Stimulated activated CD4-positive, alpha-beta T cell treated with anti-CD3 and anti-CD28 coated beads, Interleukin-12 subunit alpha, Interleukin-12 subunit beta, amount 100 ng/mL, for 24 hours (primary cell): ENCODE results near the gene MPPE1.
"Not testable (repeated sequence)": the region's sequence is repeated elsewhere in the genome, so short reads cannot be mapped to it uniquely, and the experiment has no call there.

Experiments
- DNase-seq, 2 experiments: peaks; one replicate each; pipeline ENCODE4 v3.0.0-alpha.2; 2020; ENCODE audit warnings: low read depth in 2 of 2

Gene MPPE1, protein sequence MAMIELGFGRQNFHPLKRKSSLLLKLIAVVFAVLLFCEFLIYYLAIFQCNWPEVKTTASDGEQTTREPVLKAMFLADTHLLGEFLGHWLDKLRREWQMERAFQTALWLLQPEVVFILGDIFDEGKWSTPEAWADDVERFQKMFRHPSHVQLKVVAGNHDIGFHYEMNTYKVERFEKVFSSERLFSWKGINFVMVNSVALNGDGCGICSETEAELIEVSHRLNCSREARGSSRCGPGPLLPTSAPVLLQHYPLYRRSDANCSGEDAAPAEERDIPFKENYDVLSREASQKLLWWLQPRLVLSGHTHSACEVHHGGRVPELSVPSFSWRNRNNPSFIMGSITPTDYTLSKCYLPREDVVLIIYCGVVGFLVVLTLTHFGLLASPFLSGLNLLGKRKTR

DNA sequence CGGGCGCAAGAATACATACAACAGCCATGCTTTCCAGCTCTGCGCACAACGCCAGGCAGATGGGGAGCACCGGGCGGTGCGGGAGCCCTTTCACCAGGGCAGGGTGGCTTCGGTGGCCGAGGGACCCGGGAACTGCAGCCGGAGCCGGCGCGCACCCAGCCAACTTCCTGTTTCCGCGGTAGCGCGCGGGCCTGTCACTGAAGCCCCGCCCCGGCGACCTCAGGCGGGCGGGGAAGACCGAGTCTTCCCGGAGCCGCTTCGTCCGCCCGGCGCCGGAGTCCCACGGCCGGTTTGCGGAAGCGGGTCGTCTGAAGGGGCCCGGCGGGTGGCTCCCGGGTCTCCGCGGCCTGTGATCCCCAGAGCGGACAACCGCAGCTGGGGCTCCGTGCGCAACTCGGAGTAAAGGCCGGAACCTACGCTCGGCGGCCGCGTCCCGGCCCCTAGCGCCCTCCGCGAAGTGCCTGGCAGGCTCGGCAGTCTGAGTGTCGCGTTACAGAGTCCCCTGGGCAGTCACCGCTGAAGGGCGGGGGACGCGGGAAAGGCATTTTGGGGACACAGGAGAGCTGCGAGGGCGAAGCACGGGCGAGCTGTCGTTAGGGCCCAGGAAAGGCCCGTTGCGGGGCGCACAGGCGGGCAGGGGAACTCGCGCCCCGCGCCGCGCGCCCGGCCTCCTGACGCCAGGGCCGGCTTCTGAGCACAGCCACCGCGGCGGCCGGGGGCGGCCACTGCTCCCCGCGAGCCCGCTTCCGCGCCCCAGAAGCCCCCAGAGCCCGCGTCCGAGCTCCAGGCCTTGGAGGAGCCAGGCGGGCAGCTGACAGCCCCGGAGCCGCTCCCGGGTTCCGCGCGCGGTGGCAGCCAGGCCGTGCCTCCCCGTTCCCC is at the start of gene MPPE1:
TSS of gene MPPE1 (minus strand) at position 136 of the 879 bp plus-strand sequence. CDS start 11,053 bp downstream, outside the sequence.
- DNase-seq, result peak; percentile 75 to 80

DNA sequence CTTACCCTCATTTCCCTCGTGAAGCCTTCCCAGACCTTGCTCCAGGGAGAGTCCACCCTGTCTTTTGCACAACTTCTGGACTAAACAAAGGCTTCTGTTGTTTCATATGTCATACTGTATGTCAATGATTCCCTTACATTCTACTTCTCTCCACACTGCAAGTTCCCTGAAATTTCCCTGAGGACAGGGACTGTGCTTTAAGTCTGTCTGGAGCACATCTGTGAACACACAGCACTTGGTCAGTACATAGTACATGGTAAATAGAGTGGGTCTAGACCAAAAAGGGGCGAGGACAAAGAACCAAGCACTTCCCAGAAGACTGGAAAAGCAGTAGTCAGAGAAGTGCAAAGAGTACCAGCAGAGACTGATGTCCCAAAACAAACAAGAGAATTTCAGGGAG is 49.5 kb upstream of the MPPE1 start:
- DNase-seq, result no peak

DNA sequence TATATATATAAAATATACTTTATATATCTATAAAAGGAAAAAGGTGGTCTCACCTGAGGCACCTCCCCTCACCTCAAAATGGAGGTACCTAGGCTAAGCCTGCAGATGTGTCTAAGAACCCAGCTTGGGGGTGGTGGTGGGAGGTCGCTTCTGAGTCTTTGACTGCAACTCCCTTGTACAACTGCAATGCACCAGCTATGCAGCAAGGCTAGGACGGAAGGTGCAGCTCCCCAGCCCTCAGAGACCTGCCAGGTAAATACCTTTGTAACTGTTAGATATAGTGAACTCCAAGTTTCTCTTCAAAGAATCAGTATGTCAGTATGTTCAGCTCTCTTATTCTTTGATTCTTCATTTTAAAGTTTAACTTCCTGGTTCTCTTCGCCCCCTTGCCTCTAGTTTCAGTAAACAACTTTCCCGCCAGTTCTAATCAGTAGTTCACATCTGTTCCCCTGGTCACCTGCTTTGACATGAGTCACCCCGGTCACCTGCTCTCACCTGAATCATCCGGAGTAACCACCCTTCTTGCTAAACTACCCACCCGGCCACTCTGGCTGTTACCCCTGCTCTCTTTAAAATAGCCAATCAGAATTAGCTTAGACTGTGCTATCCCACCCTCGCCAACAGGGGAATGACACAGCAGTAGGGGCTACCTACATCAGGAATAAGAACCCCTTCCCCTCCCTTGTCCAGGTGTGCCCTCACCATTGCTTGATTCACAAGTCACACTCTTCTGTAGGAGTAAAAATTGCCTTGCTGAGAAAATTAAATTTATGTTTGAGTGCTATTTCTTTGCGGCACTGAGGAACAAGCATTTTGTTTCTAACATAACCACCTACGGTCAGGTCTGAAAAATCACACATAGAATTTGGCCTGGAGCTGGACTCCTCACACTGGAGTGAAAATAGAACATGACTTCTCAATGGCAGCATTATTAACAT is 48.5 kb upstream of the MPPE1 start:
- no peak for DNase-seq

DNA sequence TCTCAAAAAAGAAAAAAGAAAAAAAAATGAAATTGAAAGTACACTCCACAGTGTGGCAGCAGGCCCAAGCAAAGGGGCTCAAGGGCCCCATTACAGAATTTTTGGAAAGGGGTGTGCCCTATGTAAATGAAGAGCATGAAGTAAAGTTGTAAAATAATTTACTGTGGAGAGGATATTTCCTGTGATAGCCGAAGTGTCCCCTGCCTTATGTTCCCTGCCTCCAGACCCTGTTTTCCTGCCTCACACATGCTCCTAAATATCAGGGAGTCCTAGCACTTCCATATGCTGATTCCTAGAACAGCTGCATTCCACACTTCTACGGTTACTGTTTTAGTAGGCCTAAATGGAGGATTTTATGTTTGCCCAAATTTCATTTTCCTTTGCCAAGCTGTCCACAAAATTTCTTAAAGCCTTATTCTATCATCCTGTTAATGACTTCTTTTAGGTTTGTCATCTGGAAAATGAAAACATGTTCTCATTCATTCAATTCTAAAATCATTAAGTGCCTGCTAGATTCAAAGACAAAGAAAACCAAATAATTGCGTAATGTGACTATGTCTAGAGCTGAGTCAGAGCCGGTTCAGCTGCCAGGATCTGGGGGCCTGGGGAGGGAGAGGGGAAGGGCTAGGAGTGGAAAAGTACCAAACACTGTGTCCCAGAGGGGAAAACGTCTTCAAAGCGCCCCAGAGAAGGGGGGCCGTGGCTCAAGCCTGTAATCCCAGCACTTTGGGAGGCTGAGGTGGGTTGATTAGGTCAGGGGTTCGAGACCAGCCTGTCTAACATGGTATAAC is 47.3 kb upstream of the MPPE1 start:
- no peak for DNase-seq

DNA sequence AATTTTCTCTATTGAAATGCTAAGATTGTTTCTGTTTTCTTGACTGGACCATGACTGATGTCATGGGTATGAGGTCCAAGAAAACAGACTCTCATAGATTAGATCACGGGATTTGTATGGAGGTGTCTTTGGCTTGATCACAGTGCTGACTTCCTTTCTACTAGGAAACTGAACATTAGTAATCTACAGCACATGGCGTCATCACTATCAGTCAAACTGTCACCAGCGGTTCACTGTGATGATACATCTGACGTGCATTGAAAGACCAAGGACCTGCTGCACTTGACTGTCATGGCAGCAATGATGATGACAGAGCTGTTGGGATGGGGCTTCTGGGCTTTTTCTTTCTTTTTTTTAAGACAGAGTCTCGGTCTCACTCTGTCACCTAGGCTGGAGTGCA is 45.0 kb upstream of the MPPE1 start:
- no peak for DNase-seq

- DNase-seq, result no peak
Observed at GRCh38 chr18:11951390-11951851, 43.3 kb upstream of the MPPE1 start.

DNA sequence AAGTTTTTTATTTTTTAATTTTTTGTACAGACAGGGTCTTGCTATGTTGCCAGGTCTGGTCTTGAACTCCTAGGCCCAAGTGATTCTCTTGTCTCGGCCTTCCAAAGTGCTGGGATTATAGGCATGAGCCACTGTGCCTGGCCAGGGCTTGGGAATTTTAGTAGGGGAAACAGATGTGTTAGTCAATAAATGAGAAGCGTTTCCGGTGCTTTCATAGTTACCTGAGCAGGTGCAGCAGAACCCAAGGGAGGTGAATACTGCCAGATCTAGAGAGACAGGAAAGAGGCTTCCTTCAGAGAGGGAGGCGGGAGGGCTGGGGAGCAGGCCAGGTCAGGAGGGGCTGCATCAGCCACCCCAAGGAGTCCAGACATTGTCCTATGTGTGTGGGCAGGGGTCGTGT is 42.7 kb upstream of the MPPE1 start:
- no peak for DNase-seq

GRCh38 chr18:11948852-11949523 is 40.9 kb upstream of the MPPE1 start:
- no peak for DNase-seq

DNA sequence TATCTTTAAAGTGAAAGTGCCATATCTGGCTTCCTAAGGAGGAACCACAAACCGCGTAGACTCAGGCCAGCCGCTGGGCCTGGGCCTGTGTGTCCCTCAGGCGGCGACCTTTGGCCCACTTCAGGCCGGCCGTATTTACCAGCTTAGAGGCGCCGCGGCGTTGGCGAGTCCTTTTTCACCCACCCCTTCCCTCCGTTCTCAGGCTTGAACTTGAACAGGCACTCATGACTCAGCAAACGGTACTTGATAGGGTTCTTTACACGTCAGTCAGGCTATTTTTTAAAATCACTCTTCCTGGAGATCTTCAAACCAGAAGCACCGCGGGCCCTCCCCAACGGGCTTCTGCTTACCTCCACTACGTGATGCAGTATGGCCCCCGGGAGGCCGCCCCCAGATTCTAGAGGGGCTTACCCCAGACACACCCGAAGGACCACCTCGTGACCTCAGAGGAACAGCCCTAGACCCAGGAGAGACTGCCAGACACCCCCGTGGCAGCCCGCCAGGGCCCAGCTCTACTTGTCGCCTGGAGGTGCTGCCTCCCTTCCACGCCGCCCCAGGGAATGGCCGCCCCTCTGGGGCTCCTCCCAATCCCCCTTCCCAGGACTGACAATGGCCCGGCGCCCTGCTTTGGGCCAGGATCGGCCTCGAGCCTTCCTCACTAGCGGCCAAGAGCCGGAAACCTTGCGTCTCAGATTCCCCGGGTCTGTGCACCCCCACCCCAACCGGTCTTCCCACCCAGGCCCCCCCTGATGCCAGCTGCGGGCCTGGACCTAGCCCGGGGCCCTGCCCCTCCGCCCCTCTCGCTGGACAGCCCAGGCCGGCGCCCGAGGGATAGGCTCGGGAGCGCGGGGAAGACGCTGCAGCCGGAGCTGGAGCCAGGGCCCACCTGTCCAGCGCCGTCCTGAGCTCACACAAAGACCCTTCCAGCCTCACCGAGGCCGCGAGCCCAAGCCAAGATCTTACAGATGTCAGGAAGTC is 39.4 kb upstream of the MPPE1 start:
- peak; percentile 38 to 47 for DNase-seq

DNA sequence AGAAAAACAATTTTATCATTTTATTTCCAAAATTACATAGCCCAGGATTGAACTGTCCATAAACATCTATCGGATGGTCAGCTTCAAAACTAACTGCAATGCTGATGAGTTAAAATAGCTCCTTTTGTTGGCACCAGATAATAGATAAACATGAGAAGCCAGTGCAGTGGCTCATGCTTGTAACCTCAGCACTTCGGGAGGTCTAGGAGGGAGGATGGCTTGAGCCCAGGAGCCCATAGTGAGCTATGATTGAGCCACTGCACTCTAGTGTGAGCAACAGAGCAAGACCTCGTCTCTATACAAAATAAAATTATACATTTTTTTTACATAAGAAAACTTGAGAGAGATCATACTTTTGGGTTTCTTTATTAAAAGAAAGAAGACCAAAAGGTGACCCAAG is 38.6 kb upstream of the MPPE1 start:
- no peak for DNase-seq

DNA sequence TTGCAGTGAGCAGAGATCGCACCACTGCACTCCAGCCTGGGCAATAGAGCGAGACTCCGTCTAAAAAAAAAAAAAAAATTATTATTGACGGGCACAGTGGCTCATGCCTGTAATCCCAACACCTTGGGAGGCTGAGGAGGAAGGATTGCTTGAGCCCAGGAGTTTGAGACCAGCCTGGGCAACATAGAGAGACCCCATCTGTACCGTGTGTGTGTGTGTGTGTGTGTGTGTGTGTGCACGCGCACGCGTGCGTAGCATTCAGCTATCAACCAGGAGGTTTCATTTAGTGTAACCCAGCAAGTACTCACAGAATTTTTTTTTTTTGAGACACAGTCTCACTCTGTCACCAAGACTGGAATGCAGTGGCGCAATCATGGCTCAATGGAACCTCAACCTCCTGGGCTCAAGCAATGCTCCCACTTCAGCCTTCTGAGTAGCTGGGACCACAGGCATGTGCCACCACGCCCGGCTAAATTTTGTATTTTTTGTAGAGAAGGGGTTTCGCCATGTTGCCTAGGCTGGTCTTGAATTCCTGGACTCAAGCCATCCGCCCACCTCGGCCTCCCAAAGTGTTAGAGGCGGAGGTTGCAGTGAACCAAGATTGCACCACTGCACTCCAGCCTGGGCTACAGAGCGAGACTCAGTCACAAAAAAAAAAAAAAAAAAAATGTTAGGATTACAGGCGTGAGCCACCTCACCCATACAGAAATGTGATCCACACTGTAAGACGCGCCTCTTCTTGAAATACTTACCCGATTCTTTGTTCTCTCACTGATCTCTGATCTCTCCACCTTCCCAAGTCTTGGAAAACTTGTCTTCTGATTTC is 37.9 kb upstream of the MPPE1 start:
- DNase-seq, result not testable (repeated sequence)

- no peak for DNase-seq
Observed at GRCh38 chr18:11944786-11945185, 36.7 kb upstream of the MPPE1 start.

GRCh38 chr18:11944252-11944651 is 36.1 kb upstream of the MPPE1 start:
- no peak for DNase-seq

- no peak for DNase-seq
Observed at GRCh38 chr18:11943551-11943950, 35.4 kb upstream of the MPPE1 start.

- no peak for DNase-seq
Observed at GRCh38 chr18:11940956-11941355, 32.8 kb upstream of the MPPE1 start.

DNA sequence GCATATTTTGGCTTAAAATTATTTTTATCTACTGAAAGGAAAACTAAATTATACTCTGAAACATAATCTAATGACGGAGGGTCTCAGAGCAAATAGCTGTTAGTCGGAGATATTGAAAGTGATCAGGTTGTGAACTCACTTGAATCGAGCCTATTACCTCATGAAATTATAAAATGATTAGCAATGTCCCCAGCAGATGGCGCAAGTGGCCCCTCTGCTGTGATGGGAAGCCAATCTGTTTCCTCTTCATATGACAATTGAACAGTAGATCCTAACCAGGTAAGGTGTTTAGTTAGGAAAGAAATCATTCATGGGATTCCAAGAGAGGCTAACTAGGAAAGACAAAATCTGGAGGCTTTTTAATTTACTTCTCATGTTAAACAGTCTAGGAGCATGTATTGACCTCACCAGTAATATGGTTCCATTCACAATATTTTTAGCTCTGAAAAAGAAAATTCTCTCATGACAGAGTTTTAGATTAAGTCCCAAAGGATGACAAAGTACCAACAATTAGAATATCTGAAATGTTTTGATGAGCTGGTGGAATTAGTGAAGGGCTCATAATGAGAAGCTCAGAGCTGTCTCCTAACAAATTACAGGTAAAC is 29.9 kb upstream of the MPPE1 start:
- peak; percentile 48 to 73 for DNase-seq

DNA sequence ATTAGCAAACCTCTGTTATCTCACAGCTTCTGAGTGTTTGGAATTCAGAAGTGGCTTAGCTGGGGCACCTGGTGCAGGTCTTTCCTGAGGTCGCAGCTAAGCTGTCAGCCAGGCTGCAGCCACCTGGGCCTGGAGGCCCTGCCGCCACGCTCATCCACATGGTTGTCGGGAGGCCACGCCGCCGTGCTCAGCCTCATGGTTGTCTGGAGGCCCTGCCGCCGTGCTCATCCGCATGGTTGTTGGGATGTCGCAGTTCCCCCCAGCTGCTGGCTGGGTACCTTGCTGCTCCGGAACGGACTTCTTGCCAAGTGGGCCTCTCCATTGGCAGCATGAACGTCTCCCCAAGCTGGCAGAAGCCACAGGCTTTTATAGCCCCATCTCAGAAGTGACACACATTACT is 24.3 kb upstream of the MPPE1 start:
- no peak for DNase-seq

- DNase-seq, result no peak
Observed at GRCh38 chr18:11927497-11927896, 19.4 kb upstream of the MPPE1 start.
